Stimulated activated CD8-positive, alpha-beta memory T cell treated with anti-CD3 and anti-CD28 coated beads, Interleukin-15, amount 100 ng/mL, for 48 hours (primary cell): ENCODE data around the gene APPBP2.

Source experiments
- DNase-seq, 2 donors: peaks; one replicate each; pipeline ENCODE4 v3.0.0-alpha.2; 2020; ENCODE audit warnings: low read depth in 2 of 2

Gene APPBP2

DNA sequence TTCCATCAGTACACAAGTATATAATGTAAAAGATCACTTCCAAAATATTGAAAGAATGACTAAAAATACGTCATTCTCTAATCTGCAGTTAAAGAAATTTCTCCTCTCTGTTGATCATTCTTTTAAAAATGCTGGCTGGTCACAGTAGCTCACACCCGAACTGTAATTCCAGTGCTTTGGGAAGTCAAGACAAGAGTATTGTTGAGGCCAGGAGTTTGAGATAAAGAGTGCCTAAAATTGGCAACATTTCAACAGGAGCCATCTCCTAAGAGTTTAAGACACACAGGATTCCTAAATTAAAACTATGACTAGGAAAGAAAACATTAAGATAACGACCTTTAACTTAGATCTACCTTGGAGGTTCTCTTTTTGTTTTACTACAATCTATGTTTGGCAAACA lies 129.6 kb downstream of the APPBP2 start:
- no peak for DNase-seq

DNA sequence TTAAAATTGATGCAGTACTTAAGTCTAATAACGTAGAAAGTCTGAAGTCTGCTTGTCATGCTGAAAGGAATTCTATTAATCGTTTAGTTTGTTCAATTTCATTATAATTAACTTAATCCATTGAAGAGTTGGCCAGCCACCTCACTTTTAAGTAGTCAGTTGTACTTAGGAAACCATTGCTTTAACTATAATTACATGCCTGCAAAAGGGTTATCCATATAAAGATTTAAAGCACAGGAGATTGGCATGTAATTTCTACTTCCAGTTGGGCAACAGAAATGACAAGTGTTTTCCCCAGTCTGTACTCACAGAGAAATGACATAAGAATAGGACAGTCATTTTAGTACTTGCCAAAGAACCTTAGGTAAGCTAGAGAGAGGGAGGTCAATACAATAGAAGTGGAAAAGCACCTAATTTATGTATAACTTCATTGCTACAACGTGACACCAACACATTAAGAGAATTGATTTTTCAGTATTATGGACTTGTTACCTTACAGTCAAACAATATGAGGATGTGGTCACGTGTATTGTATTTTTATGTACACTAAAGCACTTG lies 130.5 kb downstream of the APPBP2 start:
- no peak for DNase-seq

DNA sequence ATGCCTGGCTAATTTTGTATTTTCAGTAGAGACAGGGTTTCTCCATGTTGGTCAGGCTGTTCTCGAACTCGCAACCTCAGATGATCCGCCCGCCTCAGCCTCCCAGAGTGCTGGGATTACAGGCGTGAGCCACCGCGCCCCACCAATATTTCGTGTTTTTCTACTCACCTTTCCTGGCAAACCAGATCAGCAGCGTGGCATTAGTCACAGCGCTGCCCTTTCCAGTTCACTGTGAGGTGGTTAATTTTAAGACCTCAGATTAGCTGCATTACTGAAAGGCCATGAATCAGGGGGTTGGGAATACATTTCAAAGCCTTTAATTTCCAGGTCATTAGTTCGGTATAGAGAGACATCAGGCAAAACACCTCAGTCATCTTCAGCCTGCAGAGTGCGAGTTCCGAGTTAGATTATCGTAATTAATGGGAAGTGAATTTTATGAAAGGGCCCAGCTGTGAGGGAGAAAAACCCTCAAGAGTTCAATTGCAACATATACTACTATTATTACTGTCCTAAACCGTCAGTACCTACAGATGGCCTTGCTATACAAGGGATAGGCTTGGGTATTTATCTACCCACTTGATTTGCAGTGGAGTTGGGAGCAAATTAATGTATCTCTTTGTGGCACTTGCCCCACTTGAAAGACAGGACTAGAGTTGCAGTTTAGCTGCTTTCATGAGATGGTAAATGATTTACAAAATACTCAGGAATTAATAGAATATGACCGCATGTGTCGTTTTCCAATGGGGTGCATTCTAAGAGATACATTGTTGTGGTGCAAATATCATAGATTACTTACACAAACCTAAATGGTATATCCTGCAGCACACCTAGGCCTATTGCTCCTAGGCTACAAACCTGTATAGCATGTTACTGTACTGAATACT lies 132.0 kb downstream of the APPBP2 start:
- no peak for DNase-seq
